SK-N-MC (cell line): ENCODE measurements around the gene NOS1AP.

Experiments
- EZH2 ChIP-seq: fragments of 200-600 bp; sonication (generic); IDR thresholded peaks from one replicate; pipeline ENCODE4 v1.6.1; 2017; ENCODE audit warnings: antibody characterized with exemption
- POLR2AphosphoS5 ChIP-seq: IDR thresholded peaks from 2 replicates; pipeline ENCODE4 v1.6.1; 2012; ENCODE audit warnings: mild to moderate bottlenecking, low read depth, low read length, borderline replicate concordance

- no peak for TF ChIP-seq POLR2AphosphoS5
- TF ChIP-seq EZH2, result no peak
Measured at GRCh38 chr1:162374406-162374805, 304.9 kb downstream of the NOS1AP start.
